K562 (cell line): Measurements from ENCODE around the gene MTIF3. TPM values are rescaled to one million over a fixed set of nuclear protein-coding genes. Genes with fewer than 3 reads are reported as not detected.
A peak's percentile ranks its signal among the peaks of the same experiment; 100 is the strongest.

ENCODE experiments used
- CBFA2T2 ChIP-seq: fragments of 450-650 bp; conservative IDR thresholded peaks from 2 replicates; pipeline ENCODE4 v1.6.1; 2017; ENCODE audit warnings: mild to moderate bottlenecking
- CBX8 ChIP-seq: fragments of 200-600 bp; sonication (generic); IDR thresholded peaks from 2 replicates; pipeline ENCODE4 v1.6.1; 2012; ENCODE audit warnings: borderline replicate concordance, mixed run types, low read depth, mild to moderate bottlenecking, moderate library complexity, mixed read lengths, low read length, control low read depth, inconsistent platforms; ENCODE audit not compliant: poor library complexity, severe bottlenecking; ENCODE audit errors: extremely low read depth
- FOXA1 ChIP-seq: fragments of 450-650 bp; IDR thresholded peaks from 2 replicates; pipeline ENCODE4 v1.6.1; 2016; ENCODE audit warnings: mild to moderate bottlenecking, borderline replicate concordance
- FOXA3 ChIP-seq, 2 experiments: fragments of 450-650 bp in 1 of 2; sonication (generic) in 1 of 2; formaldehyde crosslinking; IDR thresholded peaks in 1 of 2; conservative IDR thresholded peaks in 1 of 2; 2 replicates each; pipeline versions ENCODE4 v1.4.0 to v1.8.0; 2020 to 2022; ENCODE audit warnings: mild to moderate bottlenecking in 2 of 2, missing genetic modification reagents in 1 of 2
- NFIC ChIP-seq: fragments of 450-650 bp; IDR thresholded peaks from 2 replicates; pipeline ENCODE4 v1.6.1; 2017; ENCODE audit warnings: mild to moderate bottlenecking, inconsistent platforms
- NFRKB ChIP-seq: fragments of 450-650 bp; IDR thresholded peaks from 2 replicates; pipeline ENCODE4 v1.6.1; 2016; ENCODE audit warnings: low read depth
- RBFOX2 ChIP-seq: fragments of 200-400 bp; formaldehyde crosslinking; IDR thresholded peaks from 2 replicates; pipeline ENCODE4 v1.6.1; 2017; ENCODE audit warnings: low read depth, mild to moderate bottlenecking, low read length, moderate library complexity
- RBM22 ChIP-seq: fragments of 200-400 bp; formaldehyde crosslinking; IDR thresholded peaks from 2 replicates; pipeline ENCODE4 v1.6.1; 2018; ENCODE audit warnings: low read length, low read depth; ENCODE audit not compliant: poor library complexity, severe bottlenecking
- SAFB ChIP-seq: fragments of 200-400 bp; formaldehyde crosslinking; IDR thresholded peaks from 2 replicates; pipeline ENCODE4 v1.6.1; 2017; ENCODE audit warnings: low read depth, low read length, borderline replicate concordance
- SAP30 ChIP-seq: fragments of 200-600 bp; sonication (generic); IDR thresholded peaks from 2 replicates; pipeline ENCODE4 v1.6.1; 2012; ENCODE audit warnings: borderline replicate concordance, low read depth, mild to moderate bottlenecking, moderate library complexity, low read length, control low read depth, inconsistent platforms; ENCODE audit not compliant: insufficient read depth, poor library complexity, severe bottlenecking
- SMARCE1 ChIP-seq: fragments of 450-650 bp; IDR thresholded peaks from 2 replicates; pipeline ENCODE4 v1.7.1; 2016; ENCODE audit warnings: mild to moderate bottlenecking
- SREBF2 ChIP-seq: sonication (generic); formaldehyde crosslinking; IDR thresholded peaks from 2 replicates; pipeline ENCODE4 v1.4.0; 2020; ENCODE audit warnings: mild to moderate bottlenecking, missing genetic modification reagents
- TAF15 ChIP-seq: fragments of 200-400 bp; formaldehyde crosslinking; IDR thresholded peaks from 2 replicates; pipeline ENCODE4 v1.6.1; 2017; ENCODE audit warnings: mild to moderate bottlenecking, low read depth, low read length, moderate library complexity
- ZNF41 ChIP-seq: fragments of 250-450 bp; sonication (Bioruptor Pico); conservative IDR thresholded peaks from 2 replicates; pipeline ENCODE4 v1.4.0; 2020; ENCODE audit warnings: mild to moderate bottlenecking
- polyA plus RNA-seq, 8 experiments: library from polyadenylated mRNA; depleted of rRNA in 4 of 8; stranded (reverse) in 5 of 8; unstranded in 3 of 8; fragments of >200 nt; fragmentation: Nextera tagmentation in 2 of 8; fragmentation: Illumina TruSeq in 1 of 8; extraction: Ambion mirVana in 2 of 8; extraction: Trizol in 1 of 8; gene quantifications; 2 replicates each; pipeline versions ENCODE4 v1.2.1 to v1.2.3, GENCODE V29; 2011 to 2014; ENCODE audit warnings: inconsistent platforms in 1 of 8, missing spikeins in 1 of 8
- total RNA-seq, 7 experiments: library from RNA; depleted of rRNA in 6 of 7; stranded (reverse); fragments of >200 nt in 6 of 7; fragmentation: Illumina TruSeq in 2 of 7; extraction: Trizol in 2 of 7; gene quantifications; 2 replicates each; pipeline versions ENCODE4 v1.2.1 to v1.2.3, GENCODE V29; 2011 to 2021; ENCODE audit warnings: low replicate concordance in 1 of 7
- TF ChIP-seq, protein P1 (sequence below): fragments of 450-650 bp; formaldehyde crosslinking; IDR thresholded peaks from 2 replicates; pipeline ENCODE4 v1.4.0; 2022; ENCODE audit warnings: mild to moderate bottlenecking, moderate library complexity
- TF ChIP-seq, protein P2 (sequence below): fragments of 450-650 bp; formaldehyde crosslinking; IDR thresholded peaks from 2 replicates; pipeline ENCODE4 v1.4.0; 2020; ENCODE audit warnings: mild to moderate bottlenecking, moderate library complexity
- TF ChIP-seq, protein P3 (sequence below): IDR thresholded peaks from 3 replicates; pipeline ENCODE4 v1.6.1; 2011; ENCODE audit warnings: borderline replicate concordance, mild to moderate bottlenecking, moderate library complexity; ENCODE audit not compliant: insufficient read length; ENCODE audit errors: extremely low read depth
- TF ChIP-seq, protein P4 (sequence below): sonication (generic); formaldehyde crosslinking; IDR thresholded peaks from 2 replicates; pipeline ENCODE4 v1.8.0; 2022; ENCODE audit warnings: mild to moderate bottlenecking, missing genetic modification reagents
- TF ChIP-seq, protein P5 (sequence below): fragments of 450-650 bp; IDR thresholded peaks from one replicate; pipeline ENCODE4 v1.6.1; 2018; ENCODE audit warnings: mild to moderate bottlenecking, moderate library complexity; ENCODE audit not compliant: partially characterized antibody

The MTIF3 gene
- total and polyA plus RNA-seq, 9 of the 15 experiments (the other 6 are each of a cell fraction or from before 2014, with no cell fraction given) = 23.5 to 73.6 (median 45.2) TPM

DNA sequence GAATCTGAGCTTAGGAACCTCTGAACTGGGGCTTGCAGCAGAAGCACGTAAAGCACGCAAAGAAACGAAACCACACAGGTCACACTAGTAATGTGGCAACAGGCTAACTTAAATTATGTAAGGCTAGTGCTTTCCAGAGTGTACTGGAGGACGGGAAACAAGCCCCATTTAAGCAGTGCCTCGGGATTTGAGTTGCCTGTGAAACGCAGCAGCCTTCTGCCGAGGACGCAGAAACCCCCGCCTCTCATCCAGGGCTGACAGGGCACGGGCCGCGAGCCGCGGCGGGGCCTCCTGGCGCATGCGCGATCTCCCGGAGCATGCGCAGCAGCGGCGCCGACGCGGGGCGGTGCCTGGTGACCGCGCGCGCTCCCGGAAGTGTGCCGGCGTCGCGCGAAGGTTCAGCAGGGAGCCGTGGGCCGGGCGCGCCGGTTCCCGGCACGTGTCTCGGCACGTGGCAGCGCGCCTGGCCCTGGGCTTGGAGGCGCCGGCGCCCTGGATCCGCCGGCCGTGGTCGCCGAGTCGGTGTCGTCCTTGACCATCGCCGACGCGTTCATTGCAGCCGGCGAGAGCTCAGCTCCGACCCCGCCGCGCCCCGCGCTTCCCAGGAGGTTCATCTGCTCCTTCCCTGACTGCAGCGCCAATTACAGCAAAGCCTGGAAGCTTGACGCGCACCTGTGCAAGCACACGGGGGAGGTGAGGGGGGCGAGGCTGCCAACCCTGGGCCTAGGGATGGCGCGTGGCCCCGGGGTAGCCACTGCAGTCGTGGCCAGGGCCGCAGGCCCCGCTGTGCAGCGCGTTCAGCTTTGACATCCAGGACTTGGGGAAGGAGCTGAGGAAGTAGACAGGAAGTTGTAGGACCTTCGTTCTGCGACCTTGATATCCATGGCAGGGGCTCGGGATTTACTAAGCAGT is 25.9 kb downstream of the MTIF3 start, which contains the start of gene GTF3A (continued):
- TF ChIP-seq, protein P1, sequence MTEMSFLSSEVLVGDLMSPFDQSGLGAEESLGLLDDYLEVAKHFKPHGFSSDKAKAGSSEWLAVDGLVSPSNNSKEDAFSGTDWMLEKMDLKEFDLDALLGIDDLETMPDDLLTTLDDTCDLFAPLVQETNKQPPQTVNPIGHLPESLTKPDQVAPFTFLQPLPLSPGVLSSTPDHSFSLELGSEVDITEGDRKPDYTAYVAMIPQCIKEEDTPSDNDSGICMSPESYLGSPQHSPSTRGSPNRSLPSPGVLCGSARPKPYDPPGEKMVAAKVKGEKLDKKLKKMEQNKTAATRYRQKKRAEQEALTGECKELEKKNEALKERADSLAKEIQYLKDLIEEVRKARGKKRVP = no peak
- TF ChIP-seq, protein P2, sequence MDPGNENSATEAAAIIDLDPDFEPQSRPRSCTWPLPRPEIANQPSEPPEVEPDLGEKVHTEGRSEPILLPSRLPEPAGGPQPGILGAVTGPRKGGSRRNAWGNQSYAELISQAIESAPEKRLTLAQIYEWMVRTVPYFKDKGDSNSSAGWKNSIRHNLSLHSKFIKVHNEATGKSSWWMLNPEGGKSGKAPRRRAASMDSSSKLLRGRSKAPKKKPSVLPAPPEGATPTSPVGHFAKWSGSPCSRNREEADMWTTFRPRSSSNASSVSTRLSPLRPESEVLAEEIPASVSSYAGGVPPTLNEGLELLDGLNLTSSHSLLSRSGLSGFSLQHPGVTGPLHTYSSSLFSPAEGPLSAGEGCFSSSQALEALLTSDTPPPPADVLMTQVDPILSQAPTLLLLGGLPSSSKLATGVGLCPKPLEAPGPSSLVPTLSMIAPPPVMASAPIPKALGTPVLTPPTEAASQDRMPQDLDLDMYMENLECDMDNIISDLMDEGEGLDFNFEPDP = no peak
- TF ChIP-seq SAFB = no peak
- TF ChIP-seq FOXA3 (CRISPR knock-in tag; conservative IDR thresholded peaks at IDR 0.05 in 1 of 2, IDR thresholded peaks at IDR 0.05 in 1 of 2) = 0 out of 4 replicates have a peak, but pooled peaks of 1 of the 2 experiments have one; percentile 31
- no peak for TF ChIP-seq SREBF2 (CRISPR knock-in tag)
- TF ChIP-seq FOXA1 = no peak
- TF ChIP-seq, protein P3, sequence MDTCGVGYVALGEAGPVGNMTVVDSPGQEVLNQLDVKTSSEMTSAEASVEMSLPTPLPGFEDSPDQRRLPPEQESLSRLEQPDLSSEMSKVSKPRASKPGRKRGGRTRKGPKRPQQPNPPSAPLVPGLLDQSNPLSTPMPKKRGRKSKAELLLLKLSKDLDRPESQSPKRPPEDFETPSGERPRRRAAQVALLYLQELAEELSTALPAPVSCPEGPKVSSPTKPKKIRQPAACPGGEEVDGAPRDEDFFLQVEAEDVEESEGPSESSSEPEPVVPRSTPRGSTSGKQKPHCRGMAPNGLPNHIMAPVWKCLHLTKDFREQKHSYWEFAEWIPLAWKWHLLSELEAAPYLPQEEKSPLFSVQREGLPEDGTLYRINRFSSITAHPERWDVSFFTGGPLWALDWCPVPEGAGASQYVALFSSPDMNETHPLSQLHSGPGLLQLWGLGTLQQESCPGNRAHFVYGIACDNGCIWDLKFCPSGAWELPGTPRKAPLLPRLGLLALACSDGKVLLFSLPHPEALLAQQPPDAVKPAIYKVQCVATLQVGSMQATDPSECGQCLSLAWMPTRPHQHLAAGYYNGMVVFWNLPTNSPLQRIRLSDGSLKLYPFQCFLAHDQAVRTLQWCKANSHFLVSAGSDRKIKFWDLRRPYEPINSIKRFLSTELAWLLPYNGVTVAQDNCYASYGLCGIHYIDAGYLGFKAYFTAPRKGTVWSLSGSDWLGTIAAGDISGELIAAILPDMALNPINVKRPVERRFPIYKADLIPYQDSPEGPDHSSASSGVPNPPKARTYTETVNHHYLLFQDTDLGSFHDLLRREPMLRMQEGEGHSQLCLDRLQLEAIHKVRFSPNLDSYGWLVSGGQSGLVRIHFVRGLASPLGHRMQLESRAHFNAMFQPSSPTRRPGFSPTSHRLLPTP = no peak
- peak; percentile 90 for TF ChIP-seq SAP30
- peak; percentile 82 for TF ChIP-seq RBFOX2
- no peak for TF ChIP-seq NFIC
- TF ChIP-seq, protein P4, sequence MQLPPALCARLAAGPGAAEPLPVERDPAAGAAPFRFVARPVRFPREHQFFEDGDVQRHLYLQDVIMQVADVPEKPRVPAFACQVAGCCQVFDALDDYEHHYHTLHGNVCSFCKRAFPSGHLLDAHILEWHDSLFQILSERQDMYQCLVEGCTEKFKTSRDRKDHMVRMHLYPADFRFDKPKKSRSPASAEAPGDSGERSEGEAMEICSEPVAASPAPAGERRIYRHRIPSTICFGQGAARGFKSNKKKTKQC (CRISPR knock-in tag) = peak; percentile 54; the same call in 1 of the 2 replicates
- TF ChIP-seq CBFA2T2 = no peak
- TF ChIP-seq, protein P5, sequence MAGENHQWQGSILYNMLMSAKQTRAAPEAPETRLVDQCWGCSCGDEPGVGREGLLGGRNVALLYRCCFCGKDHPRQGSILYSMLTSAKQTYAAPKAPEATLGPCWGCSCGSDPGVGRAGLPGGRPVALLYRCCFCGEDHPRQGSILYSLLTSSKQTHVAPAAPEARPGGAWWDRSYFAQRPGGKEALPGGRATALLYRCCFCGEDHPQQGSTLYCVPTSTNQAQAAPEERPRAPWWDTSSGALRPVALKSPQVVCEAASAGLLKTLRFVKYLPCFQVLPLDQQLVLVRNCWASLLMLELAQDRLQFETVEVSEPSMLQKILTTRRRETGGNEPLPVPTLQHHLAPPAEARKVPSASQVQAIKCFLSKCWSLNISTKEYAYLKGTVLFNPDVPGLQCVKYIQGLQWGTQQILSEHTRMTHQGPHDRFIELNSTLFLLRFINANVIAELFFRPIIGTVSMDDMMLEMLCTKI = no peak
- TF ChIP-seq ZNF41 (CRISPR knock-in tag) = no peak
- TF ChIP-seq NFRKB = no peak; the same call in 1 of the 2 replicates
- TF ChIP-seq RBM22 = no peak
- no peak for TF ChIP-seq CBX8
- no peak for TF ChIP-seq TAF15
- TF ChIP-seq SMARCE1 = no peak
